Neutrophil (primary cell): Measurements from ENCODE around the gene SMARCA2.

ENCODE experiments used
- H3K27ac ChIP-seq: fragments of 200-600 bp; sonication (generic); 2 replicates; pipeline ENCODE4 v1.5.1; 2016; ENCODE audit warnings: mild to moderate bottlenecking, moderate library complexity
- H3K27me3 ChIP-seq: fragments of 200-600 bp; sonication (generic); 2 replicates; pipeline ENCODE4 v1.6.0; 2016; ENCODE audit warnings: mild to moderate bottlenecking
- H3K36me3 ChIP-seq: fragments of 200-600 bp; sonication (generic); 2 replicates; pipeline ENCODE4 v1.5.1; 2017
- H3K4me1 ChIP-seq, 2 experiments: fragments of 200-600 bp in 1 of 2; sonication (generic) in 1 of 2; 1 replicate in 1 of 2; 2 replicates in 1 of 2; pipeline versions ENCODE4 v1.5.1 to v1.6.1; 2013 to 2016; ENCODE audit warnings: low read depth in 1 of 2, low read length in 1 of 2, mild to moderate bottlenecking in 1 of 2, moderate library complexity in 1 of 2; ENCODE audit not compliant: control insufficient read depth in 1 of 2, insufficient read depth in 1 of 2
- H3K4me3 ChIP-seq, 2 experiments: fragments of 200-600 bp in 1 of 2; sonication (generic) in 1 of 2; 1 replicate in 1 of 2; 2 replicates in 1 of 2; pipeline ENCODE4 v1.5.1; 2013 to 2016; ENCODE audit warnings: low read depth in 1 of 2, low read length in 1 of 2, mild to moderate bottlenecking in 1 of 2, moderate library complexity in 1 of 2
- H3K9me3 ChIP-seq: fragments of 200-600 bp; sonication (generic); 2 replicates; pipeline ENCODE4 v1.5.1; 2016
- TF ChIP-seq, protein P1 (sequence below): fragments of 200-600 bp; sonication (generic); IDR thresholded peaks from 2 replicates; pipeline ENCODE4 v1.5.1; 2016; ENCODE audit warnings: antibody characterized with exemption

Gene SMARCA2

DNA sequence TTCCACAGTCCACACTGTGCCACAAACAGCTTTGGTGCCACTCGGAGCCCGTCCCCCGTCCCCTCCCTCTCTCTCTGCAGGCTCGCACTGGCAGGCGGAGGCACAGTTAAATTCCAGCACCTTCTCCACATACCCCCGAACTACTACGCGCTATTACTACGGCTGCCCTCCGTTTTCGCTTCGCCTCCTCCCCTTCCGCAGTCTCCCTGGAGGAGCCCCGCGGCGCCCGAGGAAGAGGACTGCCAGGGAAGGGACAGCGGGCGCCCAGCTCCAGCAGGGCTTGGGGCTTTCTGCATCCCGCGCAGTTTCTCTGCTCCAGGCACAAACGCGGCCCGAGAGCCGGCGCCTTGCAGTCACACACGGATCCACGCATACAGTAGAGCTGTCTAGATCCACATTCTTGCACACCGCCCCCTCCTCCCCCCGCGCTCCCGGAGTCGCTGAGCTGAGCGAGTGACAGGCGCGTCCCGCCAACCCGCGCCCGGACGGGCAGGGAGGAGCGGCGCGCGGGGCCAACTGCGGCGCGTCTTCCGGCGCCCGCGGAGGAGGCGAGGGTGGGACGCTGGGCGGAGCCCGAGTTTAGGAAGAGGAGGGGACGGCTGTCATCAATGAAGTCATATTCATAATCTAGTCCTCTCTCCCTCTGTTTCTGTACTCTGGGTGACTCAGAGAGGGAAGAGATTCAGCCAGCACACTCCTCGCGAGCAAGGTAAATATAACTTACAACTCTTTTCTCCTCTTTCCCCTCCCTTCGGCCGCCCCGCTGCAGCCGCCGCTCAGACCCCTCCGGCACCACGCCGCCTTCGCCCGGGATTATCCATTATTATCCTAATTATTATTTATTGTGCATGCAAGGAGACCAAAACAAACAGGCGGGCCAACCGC is at the start of gene SMARCA2:
SMARCA2 (plus strand) TSS at position 652 of the 885 bp plus-strand sequence. CDS start 13,676 bp downstream, outside the sequence.
- Histone ChIP-seq H3K27ac (peak within 1 kb of the TSS; percentile 97), H3K27me3 (peaks cover 25% of the 10 kb centered on the region), H3K9me3 (no peaks in the 10 kb centered on the region), H3K36me3 (no peaks in the 10 kb centered on the region), H3K4me1 (peaks cover 26 to 33% of the 10 kb centered on the region in 2 experiments), H3K4me3 (peak within 1 kb of the TSS; percentile 90 to 97)
- TF ChIP-seq, protein P1, sequence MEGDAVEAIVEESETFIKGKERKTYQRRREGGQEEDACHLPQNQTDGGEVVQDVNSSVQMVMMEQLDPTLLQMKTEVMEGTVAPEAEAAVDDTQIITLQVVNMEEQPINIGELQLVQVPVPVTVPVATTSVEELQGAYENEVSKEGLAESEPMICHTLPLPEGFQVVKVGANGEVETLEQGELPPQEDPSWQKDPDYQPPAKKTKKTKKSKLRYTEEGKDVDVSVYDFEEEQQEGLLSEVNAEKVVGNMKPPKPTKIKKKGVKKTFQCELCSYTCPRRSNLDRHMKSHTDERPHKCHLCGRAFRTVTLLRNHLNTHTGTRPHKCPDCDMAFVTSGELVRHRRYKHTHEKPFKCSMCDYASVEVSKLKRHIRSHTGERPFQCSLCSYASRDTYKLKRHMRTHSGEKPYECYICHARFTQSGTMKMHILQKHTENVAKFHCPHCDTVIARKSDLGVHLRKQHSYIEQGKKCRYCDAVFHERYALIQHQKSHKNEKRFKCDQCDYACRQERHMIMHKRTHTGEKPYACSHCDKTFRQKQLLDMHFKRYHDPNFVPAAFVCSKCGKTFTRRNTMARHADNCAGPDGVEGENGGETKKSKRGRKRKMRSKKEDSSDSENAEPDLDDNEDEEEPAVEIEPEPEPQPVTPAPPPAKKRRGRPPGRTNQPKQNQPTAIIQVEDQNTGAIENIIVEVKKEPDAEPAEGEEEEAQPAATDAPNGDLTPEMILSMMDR = no peak

DNA sequence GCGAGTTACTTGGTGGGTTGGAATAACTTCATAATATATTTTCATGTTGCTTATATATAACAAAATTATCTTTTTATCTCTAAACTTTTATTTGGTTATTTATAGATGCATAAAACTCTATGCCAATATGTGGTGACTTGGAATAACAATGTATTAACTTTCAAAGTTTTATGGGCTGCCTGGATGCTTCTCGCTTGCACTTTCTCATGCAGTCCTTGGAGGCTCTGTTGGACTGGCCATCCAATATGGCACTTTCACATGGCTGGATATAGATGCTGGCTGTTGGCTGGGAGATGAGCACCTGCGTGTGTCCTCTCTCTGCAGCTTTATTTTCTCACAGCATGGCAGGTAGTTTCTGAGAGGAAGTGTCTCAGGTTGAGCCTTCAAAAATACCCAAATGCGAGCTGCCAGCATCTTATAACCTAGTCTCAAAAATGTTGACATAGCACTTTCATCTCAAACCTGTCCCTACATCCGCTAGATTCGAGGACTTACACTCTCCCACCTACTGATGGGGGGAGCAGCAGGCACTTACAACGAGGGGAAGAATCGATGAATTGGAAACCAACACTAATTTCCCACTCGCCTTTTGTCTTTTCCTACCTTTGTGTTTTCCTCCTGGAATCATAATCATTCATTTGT is 48.3 kb upstream of the SMARCA2 start:
- no peaks in the 10 kb centered on the region for H3K9me3 ChIP-seq
- H3K4me3 ChIP-seq = no peak overlapping the region
- H3K27ac ChIP-seq = no peak overlapping the region
- H3K27me3 ChIP-seq = no peaks in the 10 kb centered on the region
- TF ChIP-seq, protein P1 = no peak
- H3K4me1 ChIP-seq = no peaks in the 10 kb centered on the region
- H3K36me3 ChIP-seq = no peaks in the 10 kb centered on the region

DNA sequence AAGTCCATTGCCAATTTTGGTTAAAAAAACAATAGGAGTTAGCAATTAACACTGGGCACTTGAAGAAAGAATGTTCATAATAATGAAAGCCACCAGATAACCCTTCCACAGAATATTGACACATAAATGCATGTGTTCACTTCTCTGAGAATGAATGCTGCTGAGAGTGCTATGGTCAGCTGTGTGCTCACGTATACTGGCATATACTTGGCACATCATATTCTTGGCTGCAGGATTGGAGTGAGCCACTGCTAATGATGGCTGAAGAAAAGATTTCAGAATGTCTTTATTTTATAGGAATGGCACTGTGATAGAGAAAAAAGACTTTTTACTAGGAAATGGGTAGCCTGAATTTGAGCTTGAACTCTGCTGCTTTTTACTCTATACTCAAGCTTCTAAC is 46.0 kb upstream of the SMARCA2 start:
- Histone ChIP-seq H3K9me3 (no peaks in the 10 kb centered on the region), H3K27me3 (no peaks in the 10 kb centered on the region), H3K36me3 (no peaks in the 10 kb centered on the region), H3K27ac (no peak overlapping the region), H3K4me3 (no peak overlapping the region), H3K4me1 (no peaks in the 10 kb centered on the region)
- TF ChIP-seq, protein P1 = no peak

DNA sequence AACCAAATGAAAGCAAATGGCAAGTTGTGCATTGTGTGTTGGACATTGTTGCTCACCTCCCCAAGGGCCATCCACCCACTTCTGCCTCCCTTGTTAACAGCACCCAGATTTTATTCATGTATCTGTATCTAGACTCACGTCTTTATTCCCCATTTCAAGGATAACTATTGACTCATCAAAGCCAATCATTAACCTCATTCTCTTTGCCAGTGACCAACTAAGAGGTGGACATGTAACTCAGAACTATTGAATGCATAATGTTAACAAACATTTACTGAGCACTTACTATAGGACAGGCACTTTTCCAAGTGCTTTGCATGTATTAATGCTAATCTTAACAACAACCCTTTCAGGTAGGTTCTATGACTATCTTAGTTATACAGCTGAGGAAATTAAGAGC is 45.2 kb upstream of the SMARCA2 start:
- H3K27ac ChIP-seq = no peak overlapping the region
- no peaks in the 10 kb centered on the region for H3K9me3 ChIP-seq
- no peaks in the 10 kb centered on the region for H3K4me1 ChIP-seq
- H3K4me3 ChIP-seq = no peak overlapping the region
- no peaks in the 10 kb centered on the region for H3K36me3 ChIP-seq
- TF ChIP-seq, protein P1 = no peak
- H3K27me3 ChIP-seq = no peaks in the 10 kb centered on the region

DNA sequence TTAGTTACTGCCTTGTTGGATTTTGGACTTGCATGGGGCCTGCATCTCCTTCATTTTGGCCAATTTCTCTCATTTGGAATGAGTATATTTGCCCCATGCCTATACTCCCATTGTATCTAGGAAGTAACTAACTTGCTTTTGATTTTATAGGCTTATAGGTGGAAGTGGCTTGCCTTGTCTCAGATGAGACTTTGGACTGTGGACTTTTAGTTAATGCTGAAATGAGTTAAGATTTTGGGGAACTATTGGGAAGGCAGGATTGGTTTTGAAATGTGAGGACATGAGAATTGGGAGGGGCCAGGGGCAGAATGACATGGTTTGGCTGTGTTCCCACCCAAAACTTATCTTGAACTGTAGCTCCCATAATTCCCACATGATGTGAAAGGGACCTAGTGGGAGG is 42.5 kb upstream of the SMARCA2 start:
- Histone ChIP-seq H3K27ac (no peak overlapping the region), H3K4me3 (no peak overlapping the region), H3K27me3 (no peaks in the 10 kb centered on the region), H3K36me3 (no peaks in the 10 kb centered on the region), H3K9me3 (no peaks in the 10 kb centered on the region), H3K4me1 (no peaks in the 10 kb centered on the region)
- TF ChIP-seq, protein P1 = no peak
